Endothelial cell of umbilical vein (primary cell): Measurements from ENCODE around the gene NEURL1B. TPM values are rescaled to one million over a fixed set of nuclear protein-coding genes. Genes with fewer than 3 reads are reported as not detected.

Source experiments
- BruUV-seq: library from RNA; stranded (reverse); fragments of 400-500 nt; replicated peaks from 2 replicates; lab custom pipeline; 2021; lab: Mats Ljungman, UMichigan
- CTCF ChIA-PET: fragments of 300-600, 350-600 bp; sonication (Branson Sonifier 250); formaldehyde crosslinking; loops from one replicate; lab custom pipeline; 2021; ENCODE audit warnings: antibody characterized with exemption, inconsistent platforms; lab: Charles Lee
- POLR2A ChIA-PET: fragments of 300-600, 350-600 bp; sonication (Branson Sonifier 250); formaldehyde crosslinking; loops from one replicate; lab custom pipeline; 2021; ENCODE audit warnings: antibody characterized with exemption, inconsistent platforms; lab: Charles Lee
- DNase-seq: peaks from one replicate; pipeline ENCODE4 v3.0.0-alpha.2; 2011; ENCODE audit warnings: low read depth, low spot score
- FAIRE-seq: peaks from 2 replicates; lab custom pipeline; 2011; peaks lifted over from hg19 to GRCh38; lab: Jason Lieb, UNC
- H2AFZ ChIP-seq: 2 replicates; pipeline ENCODE4 v1.6.0; 2012; ENCODE audit warnings: low read depth, low read length, control low read depth, inconsistent platforms
- H3K27ac ChIP-seq: 2 replicates; pipeline ENCODE4 v1.5.1; 2011; ENCODE audit warnings: low read depth, mild to moderate bottlenecking, control low read depth, low read length, moderate library complexity; ENCODE audit not compliant: insufficient read depth
- H3K27me3 ChIP-seq, 2 experiments: 2 replicates each; pipeline versions ENCODE4 v1.6.0 to v1.6.1; 2011; ENCODE audit warnings: low read length in 2 of 2, mixed read lengths in 1 of 2; ENCODE audit not compliant: control insufficient read depth in 2 of 2, insufficient read depth in 2 of 2
- H3K36me3 ChIP-seq, 2 experiments: 2 replicates in 1 of 2; 3 replicates in 1 of 2; pipeline ENCODE4 v1.5.1; 2011; ENCODE audit warnings: low read length in 2 of 2, mild to moderate bottlenecking in 1 of 2, moderate library complexity in 1 of 2; ENCODE audit not compliant: control insufficient read depth in 2 of 2, insufficient read depth in 2 of 2; ENCODE audit errors: extremely low read depth in 1 of 2
- H3K4me1 ChIP-seq: 3 replicates; pipeline ENCODE4 v1.5.1; 2011; ENCODE audit warnings: mild to moderate bottlenecking, low read length; ENCODE audit not compliant: control insufficient read depth, insufficient read depth; ENCODE audit errors: extremely low read depth
- H3K4me2 ChIP-seq: 2 replicates; pipeline ENCODE4 v1.6.1; 2011; ENCODE audit warnings: low read length, control low read depth, mixed read lengths; ENCODE audit not compliant: insufficient read depth
- H3K4me3 ChIP-seq, 3 experiments: fragments of 200-600 bp in 1 of 3; sonication (generic), shearing (Covaris generic) in 1 of 3; replicated peaks in 1 of 3; 2 replicates each; pipeline ENCODE4 v1.5.1; 2011 to 2016; ENCODE audit warnings: control low read depth in 3 of 3, low read length in 3 of 3, mild to moderate bottlenecking in 2 of 3, inconsistent platforms in 1 of 3, low read depth in 1 of 3, moderate library complexity in 1 of 3; ENCODE audit not compliant: insufficient read depth in 1 of 3
- H3K79me2 ChIP-seq: 2 replicates; pipeline ENCODE4 v1.6.0; 2012; ENCODE audit warnings: low read length, inconsistent platforms; ENCODE audit not compliant: control insufficient read depth, insufficient read depth
- H3K9ac ChIP-seq: replicated peaks from 2 replicates; pipeline ENCODE3; 2011; ENCODE audit warnings: low read length, control low read depth; ENCODE audit not compliant: insufficient read depth; ENCODE audit errors: extremely low read depth
- H3K9me1 ChIP-seq: replicated peaks from 3 replicates; pipeline ENCODE4 v1.6.0; 2011; ENCODE audit warnings: mild to moderate bottlenecking, low read length; ENCODE audit not compliant: control insufficient read depth, insufficient read depth; ENCODE audit errors: extremely low read depth
- H3K9me3 ChIP-seq: replicated peaks from 2 replicates; pipeline ENCODE4 v1.5.1; 2012; ENCODE audit warnings: low read length, inconsistent platforms; ENCODE audit not compliant: control insufficient read depth, insufficient read depth
- H4K20me1 ChIP-seq: replicated peaks from 2 replicates; pipeline ENCODE3; 2011; ENCODE audit warnings: mild to moderate bottlenecking, low read length; ENCODE audit not compliant: control insufficient read depth, insufficient read depth; ENCODE audit errors: extremely low read depth
- EZH2 ChIP-seq: IDR thresholded peaks from 2 replicates; pipeline ENCODE4 v1.6.1; 2012; ENCODE audit warnings: borderline replicate concordance, low read depth, mild to moderate bottlenecking, moderate library complexity, low read length, inconsistent platforms; ENCODE audit not compliant: severe bottlenecking
- FOS ChIP-seq: IDR thresholded peaks from 2 replicates; pipeline ENCODE4 v1.6.1; 2011; ENCODE audit warnings: mild to moderate bottlenecking, low read length, moderate library complexity, borderline replicate concordance; ENCODE audit not compliant: insufficient read depth
- GATA2 ChIP-seq: IDR thresholded peaks from 2 replicates; pipeline ENCODE4 v1.7.0; 2011; ENCODE audit warnings: low read depth, mild to moderate bottlenecking, moderate library complexity, mixed read lengths, low read length; ENCODE audit not compliant: insufficient read length, insufficient read depth
- JUN ChIP-seq: IDR thresholded peaks from 2 replicates; pipeline ENCODE4 v1.6.1; 2011; ENCODE audit warnings: borderline replicate concordance, low read depth; ENCODE audit not compliant: insufficient read length, insufficient read depth
- POLR2A ChIP-seq: IDR thresholded peaks from 2 replicates; pipeline ENCODE4 v1.6.1; 2012; ENCODE audit warnings: low read depth, mild to moderate bottlenecking, control low read depth, low read length
- POLR2AphosphoS5 ChIP-seq: IDR thresholded peaks from 2 replicates; pipeline ENCODE4 v1.6.1; 2012; ENCODE audit warnings: low read depth, mild to moderate bottlenecking, control low read depth, low read length, moderate library complexity; ENCODE audit not compliant: insufficient read depth
- dilution Hi-C: fragments of 300-500 bp; cut with MboI; formaldehyde crosslinking; loops from one replicate; pipeline ENCODE4 v1.15.0; 2019; ENCODE audit warnings: low sequenced_read_pairs; ENCODE audit not compliant: extremely low pct_ligation_motif_present
- intact Hi-C: fragments of 100-400 bp; cut with micrococcal nuclease; formaldehyde crosslinking; loops from one replicate; pipeline ENCODE4 v1.10.0; 2022
- polyA plus RNA-seq, 4 experiments: library from polyadenylated mRNA; depleted of rRNA in 3 of 4; stranded (reverse) in 3 of 4; unstranded in 1 of 4; fragments of >200 nt; gene quantifications; 2 replicates each; pipeline versions ENCODE4 v1.2.1 to v1.2.3, GENCODE V29; 2011 to 2012; ENCODE audit warnings: missing spikeins in 1 of 4
- total RNA-seq: library from RNA; stranded (reverse); gene quantifications from 2 replicates; pipeline ENCODE4 v1.2.3, GENCODE V29; 2021
- TF ChIP-seq, protein P1 (sequence below), 2 donors: IDR thresholded peaks; 1 replicate in 1 of 2; 2 replicates in 1 of 2; pipeline ENCODE4 v1.5.1; 2011; ENCODE audit warnings: low read length in 2 of 2, mild to moderate bottlenecking in 2 of 2, moderate library complexity in 2 of 2, control low read depth in 1 of 2, inconsistent platforms in 1 of 2, low read depth in 1 of 2; ENCODE audit not compliant: insufficient read depth in 1 of 2; ENCODE audit errors: extremely low read depth in 1 of 2
- TF ChIP-seq, protein P2 (sequence below): IDR thresholded peaks from 2 replicates; pipeline ENCODE4 v1.6.1; 2011; ENCODE audit not compliant: insufficient read depth, insufficient read length

The NEURL1B gene
- total and polyA plus RNA-seq, 2 donors (not counting 3 experiments of a cell fraction or from before 2014, with no cell fraction given): 0.44 to 1.6 TPM

DNA sequence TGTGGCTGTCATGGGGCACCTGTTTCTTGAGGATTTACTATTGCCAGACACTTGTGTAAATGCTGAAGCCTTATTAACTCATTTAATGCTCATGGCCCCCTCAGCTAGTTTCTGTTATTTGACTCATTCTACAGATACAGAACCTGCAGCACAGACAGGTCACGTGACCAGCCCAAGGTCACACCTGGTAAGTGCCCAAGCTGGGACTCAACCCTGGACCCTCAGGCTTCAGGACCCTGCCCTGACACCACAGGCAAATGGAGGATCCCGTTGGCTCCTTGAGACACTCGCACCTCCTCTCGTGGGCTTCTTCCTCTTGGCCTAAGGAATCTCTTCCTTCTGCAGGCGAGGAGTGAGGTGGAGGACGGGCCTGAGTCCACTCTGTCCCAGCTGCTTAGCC, 10.6 kb upstream of the NEURL1B start:
- ChIA-PET POLR2A (no interaction called here), CTCF (no interaction called here)
- no peak for TF ChIP-seq POLR2AphosphoS5
- TF ChIP-seq, protein P1, sequence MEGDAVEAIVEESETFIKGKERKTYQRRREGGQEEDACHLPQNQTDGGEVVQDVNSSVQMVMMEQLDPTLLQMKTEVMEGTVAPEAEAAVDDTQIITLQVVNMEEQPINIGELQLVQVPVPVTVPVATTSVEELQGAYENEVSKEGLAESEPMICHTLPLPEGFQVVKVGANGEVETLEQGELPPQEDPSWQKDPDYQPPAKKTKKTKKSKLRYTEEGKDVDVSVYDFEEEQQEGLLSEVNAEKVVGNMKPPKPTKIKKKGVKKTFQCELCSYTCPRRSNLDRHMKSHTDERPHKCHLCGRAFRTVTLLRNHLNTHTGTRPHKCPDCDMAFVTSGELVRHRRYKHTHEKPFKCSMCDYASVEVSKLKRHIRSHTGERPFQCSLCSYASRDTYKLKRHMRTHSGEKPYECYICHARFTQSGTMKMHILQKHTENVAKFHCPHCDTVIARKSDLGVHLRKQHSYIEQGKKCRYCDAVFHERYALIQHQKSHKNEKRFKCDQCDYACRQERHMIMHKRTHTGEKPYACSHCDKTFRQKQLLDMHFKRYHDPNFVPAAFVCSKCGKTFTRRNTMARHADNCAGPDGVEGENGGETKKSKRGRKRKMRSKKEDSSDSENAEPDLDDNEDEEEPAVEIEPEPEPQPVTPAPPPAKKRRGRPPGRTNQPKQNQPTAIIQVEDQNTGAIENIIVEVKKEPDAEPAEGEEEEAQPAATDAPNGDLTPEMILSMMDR (IDR thresholded peaks at IDR 0.05; ENCODE audit: extremely low read depth in 1 of 2, insufficient read depth in 1 of 2, low read depth in 1 of 2, low read length in 2 of 2): no peak
- no peak overlapping the region for H3K9ac ChIP-seq
- no peaks in the 10 kb centered on the region for H3K4me1 ChIP-seq
- FAIRE-seq: no peak
- no peaks in the 10 kb centered on the region for H3K36me3 ChIP-seq
- H4K20me1 ChIP-seq: no peaks in the 10 kb centered on the region
- H3K9me3 ChIP-seq: no peaks in the 10 kb centered on the region
- intact Hi-C loops (no loop called here), dilution Hi-C loops (no loop called here)
- H3K4me3 ChIP-seq: no peak overlapping the region
- H3K79me2 ChIP-seq: no peaks in the 10 kb centered on the region
- no peak overlapping the region for H3K4me2 ChIP-seq
- H3K27ac ChIP-seq: no peak overlapping the region
- no peaks in the 10 kb centered on the region for H3K9me1 ChIP-seq
- no peak for DNase-seq
- peaks cover 0 to 5% of the 10 kb centered on the region in 2 experiments for H3K27me3 ChIP-seq
- BruUV-seq: no TSS peak
- no peak overlapping the region for H2AFZ ChIP-seq

DNA sequence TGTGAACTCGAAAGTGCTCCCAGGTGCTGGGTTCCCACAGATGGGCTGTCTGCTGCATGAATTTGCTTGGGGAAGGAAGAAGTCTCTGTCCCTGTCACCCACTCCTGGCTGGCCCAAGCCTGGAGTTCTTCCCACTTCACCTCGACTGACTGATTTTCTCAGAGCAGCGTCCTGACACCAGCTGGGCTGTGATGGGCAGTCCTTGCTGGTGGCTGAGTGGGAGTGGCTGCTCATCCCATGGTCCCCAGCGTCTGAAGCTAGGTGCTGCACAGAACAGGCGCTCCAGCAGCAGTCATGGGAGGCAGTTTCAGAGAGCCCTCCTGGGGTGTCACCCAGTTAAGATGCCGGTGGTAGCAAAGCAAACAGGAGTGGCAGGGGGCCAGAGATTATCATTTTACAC, 10.1 kb upstream of the NEURL1B start:
- no peaks in the 10 kb centered on the region for H3K79me2 ChIP-seq
- H3K9me1 ChIP-seq: no peaks in the 10 kb centered on the region
- H3K9ac ChIP-seq: no peak overlapping the region
- ChIA-PET CTCF (no interaction called here), POLR2A (no interaction called here)
- H2AFZ ChIP-seq: no peak overlapping the region
- H3K4me3 ChIP-seq: no peak overlapping the region
- intact Hi-C loops: no loop called here
- no peaks in the 10 kb centered on the region for H4K20me1 ChIP-seq
- H3K27ac ChIP-seq: no peak overlapping the region
- DNase-seq (no peak), FAIRE-seq (no peak)
- no TSS peak for BruUV-seq
- peaks cover 0 to 5% of the 10 kb centered on the region in 2 experiments for H3K27me3 ChIP-seq
- no peaks in the 10 kb centered on the region for H3K36me3 ChIP-seq
- H3K9me3 ChIP-seq: no peaks in the 10 kb centered on the region
- H3K4me1 ChIP-seq: no peaks in the 10 kb centered on the region
- dilution Hi-C loops: no loop called here
- H3K4me2 ChIP-seq: no peak overlapping the region
- no peak for TF ChIP-seq FOS
- TF ChIP-seq GATA2: no peak
- no peak for TF ChIP-seq EZH2
- no peak for TF ChIP-seq POLR2AphosphoS5
- TF ChIP-seq, protein P2, sequence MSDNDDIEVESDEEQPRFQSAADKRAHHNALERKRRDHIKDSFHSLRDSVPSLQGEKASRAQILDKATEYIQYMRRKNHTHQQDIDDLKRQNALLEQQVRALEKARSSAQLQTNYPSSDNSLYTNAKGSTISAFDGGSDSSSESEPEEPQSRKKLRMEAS: no peak
- TF ChIP-seq, protein P1 (IDR thresholded peaks at IDR 0.05; ENCODE audit: extremely low read depth in 1 of 2, insufficient read depth in 1 of 2, low read depth in 1 of 2, low read length in 2 of 2): no peak
- no peak for TF ChIP-seq JUN
- TF ChIP-seq POLR2A: no peak
